Uterus (tissue), 4 donors: ENCODE measurements around the gene MXD4. TPM values are rescaled to one million over a fixed set of nuclear protein-coding genes. Genes with fewer than 3 reads are reported as not detected.

Experiments used
- DNase-seq, 2 donors: peaks; one replicate each; pipeline ENCODE4 v3.0.0-alpha.2; 2019 to 2020
- H3K27ac ChIP-seq, 2 donors: fragments of 200-600 bp; sonication (generic); 1 replicate in 1 of 2; 2 replicates in 1 of 2; pipeline ENCODE4 v1.5.1; 2016 to 2018
- H3K27me3 ChIP-seq, 2 donors: fragments of 200-600 bp; sonication (generic); one replicate each; pipeline ENCODE4 v1.5.1; 2018 to 2019; ENCODE audit warnings: control low read depth in 1 of 2
- H3K36me3 ChIP-seq, 2 donors: fragments of 200-600 bp; sonication (generic); one replicate each; pipeline ENCODE4 v1.5.1; 2019; ENCODE audit warnings: control low read depth in 1 of 2
- H3K4me1 ChIP-seq, 2 donors: fragments of 200-600 bp; sonication (generic); one replicate each; pipeline ENCODE4 v1.5.1; 2018 to 2019; ENCODE audit warnings: control low read depth in 1 of 2
- H3K4me3 ChIP-seq, 2 donors: fragments of 200-600 bp; sonication (generic); 1 replicate in 1 of 2; 2 replicates in 1 of 2; pipeline ENCODE4 v1.5.1; 2018 to 2019; ENCODE audit warnings: mild to moderate bottlenecking in 1 of 2
- H3K9me3 ChIP-seq, 2 donors: fragments of 200-600 bp; sonication (generic); one replicate each; pipeline ENCODE4 v1.5.1; 2019; ENCODE audit warnings: control low read depth in 1 of 2
- CTCF ChIP-seq, 4 experiments: fragments of 200-600 bp in 2 of 4; fragments of 450-650 bp in 2 of 4; sonication (generic) in 2 of 4; IDR thresholded peaks; one replicate each; pipeline ENCODE4 v1.5.1; 2016 to 2019; ENCODE audit warnings: antibody characterized with exemption in 4 of 4, mild to moderate bottlenecking in 2 of 4, moderate library complexity in 1 of 4
- POLR2A ChIP-seq, 2 donors: fragments of 450-650 bp; IDR thresholded peaks; one replicate each; pipeline ENCODE4 v1.6.1; 2016; ENCODE audit warnings: antibody characterized with exemption in 2 of 2, mild to moderate bottlenecking in 1 of 2, moderate library complexity in 1 of 2
- intact Hi-C: fragments of 100-400 bp; cut with DNase I; formaldehyde crosslinking; loops from one replicate; pipeline ENCODE4 v1.15.1; 2023; ENCODE audit warnings: low total_unique reads
- total RNA-seq, 4 donors: library from RNA; depleted of rRNA in 3 of 4; stranded (reverse); fragments of >200 nt in 3 of 4; gene quantifications; one replicate each; pipeline versions ENCODE4 v1.1.0 to v1.2.4, GENCODE V29; 2014 to 2023
- donor health status: DM: yes; HTN: yes; CAD: no.

Gene MXD4
- 10 to 100 TPM; 15.4 to 53.1 (median 31.8) TPM for total RNA-seq

GRCh38 chr4:2261853-2262144 is at the start of gene MXD4:
Gene MXD4, minus strand, starts transcription at chr4:2262109. Its CDS starts 129 bp downstream, at chr4:2261980.
- H3K4me1 ChIP-seq: peaks cover 0 to 45% of the 10 kb centered on the region in 2 donors
- peak within 1 kb of the TSS; percentile 85 to 91 for H3K4me3 ChIP-seq
- intact Hi-C loops: loop anchor here (10.0 kb wide), 1 partner anchor 143 kb away; no protein-coding TSS in a partner anchor
- H3K36me3 ChIP-seq: no peaks in the 10 kb centered on the region
- H3K27me3 ChIP-seq: no peaks in the 10 kb centered on the region
- no peak for DNase-seq
- H3K27ac ChIP-seq: peak within 1 kb of the TSS; percentile 93
- no peaks in the 10 kb centered on the region for H3K9me3 ChIP-seq
- TF ChIP-seq CTCF (IDR thresholded peaks at IDR 0.05): no peak
- TF ChIP-seq POLR2A (IDR thresholded peaks at IDR 0.05): peak in 1 of 2 donors; percentile 85

GRCh38 chr4:2306773-2307410 is 45.0 kb upstream of the MXD4 start:
- peaks cover 0 to 9% of the 10 kb centered on the region in 2 donors for H3K9me3 ChIP-seq
- intact Hi-C loops: no loop called here
- no peak for TF ChIP-seq POLR2A (IDR thresholded peaks at IDR 0.05)

GRCh38 chr4:2305766-2306501 is 44.0 kb upstream of the MXD4 start:
- Histone ChIP-seq H3K27ac (no peak overlapping the region), H3K4me1 (no peaks in the 10 kb centered on the region), H3K4me3 (no peak overlapping the region), H3K36me3 (no peaks in the 10 kb centered on the region), H3K9me3 (peaks cover 0 to 6% of the 10 kb centered on the region in 2 donors), H3K27me3 (no peaks in the 10 kb centered on the region)
- TF ChIP-seq CTCF (IDR thresholded peaks at IDR 0.05): no peak
- no peak for TF ChIP-seq POLR2A (IDR thresholded peaks at IDR 0.05)
- intact Hi-C loops: no loop called here
- DNase-seq: no peak

More at GRCh38 chr4:2306773-2307410, 45.0 kb upstream of the MXD4 start:
- Histone ChIP-seq H3K27ac (no peak overlapping the region), H3K27me3 (no peaks in the 10 kb centered on the region), H3K4me1 (no peaks in the 10 kb centered on the region), H3K4me3 (no peak overlapping the region), H3K36me3 (no peaks in the 10 kb centered on the region)
- no peak for DNase-seq

- Histone ChIP-seq H3K4me1 (no peaks in the 10 kb centered on the region), H3K9me3 (no peaks in the 10 kb centered on the region), H3K36me3 (no peaks in the 10 kb centered on the region), H3K27me3 (no peaks in the 10 kb centered on the region), H3K4me3 (no peak overlapping the region), H3K27ac (no peak overlapping the region)
- TF ChIP-seq POLR2A (IDR thresholded peaks at IDR 0.05) (no peak), CTCF (IDR thresholded peaks at IDR 0.05) (no peak)
- DNase-seq: no peak
- intact Hi-C loops: no loop called here
Observed at GRCh38 chr4:2304877-2305561, 43.1 kb upstream of the MXD4 start.

- TF ChIP-seq POLR2A (IDR thresholded peaks at IDR 0.05): no peak
- no peak for TF ChIP-seq CTCF (IDR thresholded peaks at IDR 0.05)
- DNase-seq: no peak
- Histone ChIP-seq H3K9me3 (no peaks in the 10 kb centered on the region), H3K27ac (no peak overlapping the region), H3K36me3 (no peaks in the 10 kb centered on the region), H3K4me3 (no peak overlapping the region), H3K27me3 (no peaks in the 10 kb centered on the region), H3K4me1 (no peaks in the 10 kb centered on the region)
- intact Hi-C loops: no loop called here
Observed at GRCh38 chr4:2304321-2304876, 42.5 kb upstream of the MXD4 start.
